HG02588 (cell line): ENCODE measurements around the gene CWH43.
"Not testable (repeated sequence)": the region's sequence is repeated elsewhere in the genome, so short reads cannot be mapped to it uniquely, and the experiment has no call there.

Experiments used
- ATAC-seq: cut with Tn5 transposase; IDR thresholded peaks from one replicate; pipeline ENCODE4 v1.9.1; 2021; ENCODE audit warnings: mild to moderate bottlenecking, moderate library complexity; ENCODE audit not compliant: unreplicated experiment

CWH43 gene

GRCh38 chr4:48985976-48986653, at the start of gene CWH43:
Gene CWH43, plus strand, starts transcription at chr4:48986275. Its CDS starts 155 bp downstream, at chr4:48986430.
- ATAC-seq, result no peak

DNA sequence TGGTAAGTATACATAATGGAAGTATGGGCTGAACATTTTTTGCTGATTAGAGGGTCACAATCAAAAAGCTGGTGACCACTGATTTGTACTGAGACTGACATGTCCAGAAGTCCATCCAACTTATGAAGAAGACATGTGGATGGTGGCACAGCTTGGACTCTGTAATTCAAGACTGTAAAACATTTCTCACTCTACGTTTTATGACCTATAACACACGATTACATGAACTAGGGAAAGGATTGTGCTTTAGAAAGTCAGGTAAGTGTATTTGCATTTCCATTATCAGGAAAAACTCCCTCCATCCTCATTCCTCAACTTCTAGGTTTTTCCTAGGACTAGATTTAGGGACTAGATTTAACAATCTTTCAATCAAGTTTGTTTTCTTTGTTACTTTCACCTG, 49.0 kb upstream of the CWH43 start:
- ATAC-seq, result no peak

DNA sequence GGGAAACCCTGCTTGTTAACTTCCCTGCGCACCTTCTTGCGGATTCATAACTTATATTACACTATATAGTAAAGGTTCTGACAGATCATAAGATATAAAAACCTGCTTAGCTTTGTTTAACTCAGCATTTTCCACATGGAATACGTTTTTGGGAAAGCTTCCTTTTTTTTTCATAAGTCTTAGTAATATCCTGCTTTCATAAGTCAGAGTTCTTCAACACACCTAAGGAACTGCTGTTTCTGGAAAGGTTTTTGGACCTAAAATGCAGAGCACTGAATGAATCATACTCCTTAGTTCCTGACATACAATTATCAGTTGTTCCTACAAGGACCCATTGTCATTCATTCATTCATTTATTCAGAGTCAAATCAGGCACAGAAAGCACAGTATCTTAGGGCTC, 47.2 kb upstream of the CWH43 start:
- no peak for ATAC-seq

DNA sequence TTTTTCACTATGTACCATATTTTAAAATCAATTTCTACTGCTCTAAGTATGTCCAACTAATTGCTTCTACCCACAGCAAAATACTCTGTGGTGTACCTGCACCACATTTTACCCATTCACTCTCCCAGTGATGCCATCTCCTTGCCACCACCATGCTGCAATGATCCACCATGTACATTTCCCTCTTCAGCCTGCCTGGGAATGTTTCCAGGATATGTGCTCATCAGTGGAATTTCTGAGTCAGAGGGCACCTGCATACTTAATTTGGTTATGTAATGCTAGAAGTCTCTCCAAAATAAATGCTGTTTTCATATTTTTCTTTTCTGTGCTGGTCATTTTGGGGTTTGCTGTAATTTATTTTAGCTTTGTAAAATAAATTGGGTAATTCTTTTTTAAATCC, 46.3 kb upstream of the CWH43 start:
- ATAC-seq, result no peak

GRCh38 chr4:48943387-48943786, 42.7 kb upstream of the CWH43 start:
- no peak for ATAC-seq

DNA sequence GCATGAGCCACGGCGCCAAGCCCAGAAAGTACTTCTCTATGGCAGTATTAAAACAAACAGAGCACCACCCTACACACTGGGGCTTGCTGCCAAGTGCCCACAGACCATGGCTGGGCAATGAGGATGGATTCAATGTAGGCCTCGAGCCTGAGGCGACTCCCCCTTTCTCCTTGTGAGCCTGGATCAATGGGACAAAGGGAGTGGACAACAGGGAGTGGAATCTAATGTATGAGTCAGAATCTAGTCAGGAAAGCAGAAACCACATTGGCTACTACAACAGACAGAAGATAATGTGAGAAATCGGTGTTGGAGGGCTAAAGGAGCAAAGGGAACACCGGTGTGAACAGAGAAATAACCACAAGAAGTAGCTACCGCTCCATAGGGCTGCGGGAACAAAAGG, 41.8 kb upstream of the CWH43 start:
- ATAC-seq, result no peak

- ATAC-seq, result no peak
These were observed 41.3 kb upstream of the CWH43 start for GRCh38 chr4:48944756-48945241.

- no peak for ATAC-seq
These were observed 40.1 kb upstream of the CWH43 start for GRCh38 chr4:48945981-48946380.

DNA sequence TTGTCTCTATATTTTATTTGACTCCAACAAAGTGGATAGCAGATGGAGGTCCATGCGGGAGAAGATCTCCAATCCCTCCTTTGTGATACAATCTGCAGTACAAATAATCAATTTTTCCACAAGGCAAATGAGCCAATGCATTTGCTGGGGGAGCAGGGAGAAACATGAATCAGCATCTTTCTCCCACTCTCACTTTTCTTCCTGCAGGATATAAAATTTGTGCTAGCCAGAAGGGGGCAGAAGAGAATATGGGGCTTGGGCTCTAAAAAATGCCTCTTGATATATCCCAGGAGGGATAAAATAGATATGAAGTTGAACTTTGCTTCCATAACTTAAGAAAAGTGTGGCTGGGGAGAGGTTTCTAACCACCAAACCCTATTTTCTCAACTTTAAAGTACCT, 38.3 kb upstream of the CWH43 start:
- ATAC-seq, result no peak

DNA sequence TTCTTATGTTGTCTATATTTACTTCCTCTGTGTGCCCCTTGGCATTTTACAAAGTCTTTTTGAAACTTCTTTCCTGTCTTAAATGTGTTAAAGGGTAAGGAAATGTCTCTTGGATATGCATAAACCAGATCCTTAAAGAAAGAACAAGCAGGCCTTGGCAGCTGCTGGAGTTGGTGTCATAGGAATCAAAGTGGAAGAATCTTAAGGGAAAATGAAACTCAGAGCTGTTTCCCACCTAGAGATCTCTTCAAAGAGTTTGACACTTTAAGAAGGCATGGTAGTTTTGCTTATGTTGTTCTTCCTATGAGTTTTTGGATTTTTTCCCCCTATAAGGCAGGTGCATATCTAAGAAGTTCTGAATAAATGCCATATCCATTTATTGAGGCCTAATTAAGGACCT, 37.0 kb upstream of the CWH43 start:
- no peak for ATAC-seq

GRCh38 chr4:48949518-48950219, 36.4 kb upstream of the CWH43 start:
- no peak for ATAC-seq

DNA sequence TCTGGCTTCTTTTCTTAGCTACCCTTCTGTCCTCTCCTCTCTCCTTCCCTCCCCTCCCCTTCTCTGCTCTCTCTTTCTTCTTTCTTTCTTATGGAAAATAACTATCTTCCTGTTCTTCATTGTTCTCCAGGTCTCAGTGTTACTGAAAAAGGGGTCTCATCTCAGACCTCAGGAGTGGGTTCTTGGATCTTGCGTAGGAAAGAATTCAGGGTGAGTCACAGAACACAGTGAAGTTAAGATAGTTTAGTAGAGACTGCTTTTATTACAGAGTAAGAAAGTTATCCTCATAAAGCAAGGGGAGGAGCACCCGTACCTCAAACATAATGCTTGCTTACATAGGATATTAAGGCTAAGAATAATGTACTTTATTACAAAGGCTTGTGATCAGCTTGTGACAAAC, 31.8 kb upstream of the CWH43 start:
- no peak for ATAC-seq

- not testable (repeated sequence) for ATAC-seq
These were observed 28.7 kb upstream of the CWH43 start for GRCh38 chr4:48957366-48957765.

DNA sequence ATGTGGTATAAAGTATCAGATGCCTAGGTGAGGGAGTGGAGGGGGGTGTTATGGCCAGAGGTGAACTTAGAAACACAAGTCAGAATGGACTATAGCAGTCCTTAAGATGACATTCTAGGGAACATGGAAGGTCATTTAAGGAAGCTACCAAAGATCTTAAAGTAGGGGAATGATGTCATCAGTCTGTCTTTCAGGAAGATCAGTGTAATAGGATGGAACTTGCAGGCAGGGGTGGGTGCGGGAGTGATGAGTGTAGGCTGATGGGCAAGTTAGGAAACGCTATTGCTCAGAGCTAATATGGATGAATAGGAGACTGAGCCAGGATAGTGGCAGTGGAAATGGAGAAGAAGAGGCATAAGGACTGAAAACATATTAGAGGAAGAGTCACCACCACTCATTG, 27.5 kb upstream of the CWH43 start:
- ATAC-seq, result no peak

DNA sequence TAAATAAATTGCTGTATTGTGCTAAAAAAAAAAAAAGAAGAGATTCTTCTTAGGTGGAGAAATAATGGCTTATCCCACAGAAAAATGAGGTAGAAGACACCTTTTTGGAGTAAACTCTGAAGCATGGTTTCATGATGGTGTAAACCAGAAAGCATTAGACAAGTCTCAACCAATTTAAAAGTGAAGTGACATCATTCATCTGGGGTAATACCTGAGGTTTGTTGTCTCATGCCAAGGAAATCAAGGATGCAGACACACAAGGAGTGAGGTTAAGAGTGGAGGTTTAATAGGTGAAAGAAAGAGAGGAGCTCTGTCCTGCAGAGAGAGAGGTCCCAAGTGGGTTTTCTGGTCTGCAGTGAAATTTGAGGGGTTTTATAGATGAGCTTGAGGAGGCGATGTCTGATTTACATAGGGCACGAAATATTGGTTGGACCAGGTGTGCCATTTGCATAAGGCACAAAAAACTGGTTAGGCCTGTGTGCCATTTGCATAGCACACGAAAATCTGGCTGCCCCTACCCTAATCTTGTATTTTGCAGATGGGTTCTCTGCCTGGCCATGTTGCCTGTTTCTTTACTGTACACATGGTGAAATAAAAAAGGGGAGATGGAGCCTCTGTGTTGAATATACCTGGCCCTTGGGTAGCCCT, 25.0 kb upstream of the CWH43 start:
- no peak for ATAC-seq

DNA sequence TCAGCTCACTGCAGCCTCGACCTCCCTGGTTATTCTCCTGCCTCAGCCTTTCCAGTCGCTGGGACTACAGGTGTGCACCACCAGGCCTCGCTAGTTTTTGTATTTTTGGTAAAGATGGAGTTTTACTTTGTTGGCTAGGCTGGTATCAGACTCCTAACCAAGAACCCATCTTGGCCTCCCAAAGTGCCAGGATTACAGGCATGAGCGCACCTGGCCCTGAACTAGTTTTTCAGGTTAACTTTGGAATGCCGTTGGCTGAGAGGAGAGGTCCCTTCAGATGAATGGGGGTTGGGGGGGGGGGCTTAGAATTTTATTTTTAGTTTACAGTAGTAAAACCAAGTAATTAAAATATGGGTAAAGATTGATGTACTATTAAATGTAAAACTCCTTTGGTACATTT, 23.4 kb upstream of the CWH43 start:
- no peak for ATAC-seq

GRCh38 chr4:48963042-48963679, 22.9 kb upstream of the CWH43 start:
- ATAC-seq, result peak; percentile 91

DNA sequence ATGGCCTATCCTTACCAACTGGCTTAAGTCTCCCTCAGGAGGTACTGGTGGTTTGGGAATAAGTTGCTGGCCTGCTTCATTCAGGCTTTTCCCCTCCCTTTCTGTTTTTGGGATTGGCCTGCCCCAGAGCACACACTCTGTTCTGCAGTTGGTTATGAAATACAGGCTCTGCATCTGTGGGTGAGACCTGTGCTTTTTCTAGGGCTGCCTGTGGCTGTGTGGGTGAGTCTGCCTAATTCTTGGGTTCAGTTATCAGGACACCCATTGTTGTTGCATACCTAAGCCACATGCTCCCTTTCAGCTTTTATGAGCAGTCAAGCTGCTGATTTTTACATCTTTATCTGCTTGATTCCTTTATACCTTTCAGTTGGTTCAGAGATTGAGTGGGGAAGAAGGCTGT, 19.0 kb upstream of the CWH43 start:
- ATAC-seq, result no peak

- no peak for ATAC-seq
These were observed 18.4 kb upstream of the CWH43 start for GRCh38 chr4:48967631-48968030.

DNA sequence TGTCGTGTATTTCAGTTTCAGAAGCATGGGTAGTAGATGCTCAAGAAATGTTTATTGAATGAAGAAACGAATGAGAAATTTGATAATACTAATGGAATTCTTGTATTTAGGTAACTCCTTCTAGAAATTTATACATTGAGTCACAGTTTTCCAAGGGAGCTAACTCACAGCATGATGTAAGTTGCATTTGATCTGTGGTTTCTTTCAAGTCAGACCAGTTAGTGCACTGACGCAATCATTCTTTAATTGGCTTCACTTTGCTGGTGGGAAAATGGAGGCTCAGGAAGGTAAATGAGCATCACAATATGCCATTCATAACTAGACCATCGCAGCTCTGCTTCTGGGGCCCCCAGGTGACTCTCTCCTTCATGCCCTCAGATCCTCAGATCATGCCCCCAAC, 17.3 kb upstream of the CWH43 start:
- ATAC-seq, result no peak

DNA sequence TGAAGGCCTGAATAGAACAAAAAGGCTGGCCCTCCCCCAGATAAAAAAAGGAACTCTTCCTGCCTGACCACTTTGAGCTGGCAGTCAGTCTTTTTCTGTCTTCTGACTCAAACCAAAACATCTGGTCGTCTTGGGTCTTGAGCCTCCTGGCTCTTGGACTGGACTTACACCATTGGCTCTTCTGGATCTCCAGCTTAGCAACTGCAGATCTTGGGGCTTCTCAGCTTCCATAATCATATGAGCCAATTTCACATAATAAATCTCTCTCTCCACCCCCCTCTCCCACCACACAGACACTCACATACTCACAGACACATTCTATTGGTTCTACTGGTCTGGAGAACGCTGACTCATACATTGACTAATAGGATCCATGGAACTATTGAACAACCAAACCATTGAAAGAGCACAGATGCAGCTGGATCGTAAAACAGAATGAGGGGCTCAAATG, 15.6 kb upstream of the CWH43 start:
- ATAC-seq, result peak; percentile 42
